ENCODE measurements around the gene CPSF4.
"Not testable (repeated sequence)": the region's sequence is repeated elsewhere in the genome, so short reads cannot be mapped to it uniquely, and the experiment has no call there.

The CPSF4 gene

GRCh38 chr7:99493823-99494222, 55.1 kb downstream of the CPSF4 start:
- DNase-seq (ENCODE audit: low spot score) = no peak

GRCh38 chr7:99497766-99498545, 59.2 kb downstream of the CPSF4 start:
- DNase-seq (ENCODE audit: low spot score) = no peak

DNA sequence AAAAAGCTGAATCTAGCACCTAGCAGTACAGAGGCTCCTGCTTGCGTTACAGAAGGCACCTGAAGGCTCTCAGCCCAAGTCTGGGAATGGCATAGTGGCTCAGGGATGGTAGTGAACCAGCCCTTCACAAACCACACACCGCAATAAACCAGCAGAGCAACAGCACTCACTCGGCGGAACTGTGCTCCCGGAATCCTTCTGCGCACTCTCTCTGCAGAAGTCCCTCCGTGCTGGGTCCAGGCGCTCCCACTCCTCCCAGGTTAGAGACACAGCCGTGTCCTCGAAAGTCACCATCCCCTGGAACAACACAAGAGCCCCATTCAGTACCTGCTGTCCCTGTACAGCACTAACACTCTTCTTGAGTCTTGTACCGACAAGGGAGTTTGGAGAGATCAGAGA, 59.8 kb downstream of the CPSF4 start:
- no peak for DNase-seq (ENCODE audit: low spot score)

DNA sequence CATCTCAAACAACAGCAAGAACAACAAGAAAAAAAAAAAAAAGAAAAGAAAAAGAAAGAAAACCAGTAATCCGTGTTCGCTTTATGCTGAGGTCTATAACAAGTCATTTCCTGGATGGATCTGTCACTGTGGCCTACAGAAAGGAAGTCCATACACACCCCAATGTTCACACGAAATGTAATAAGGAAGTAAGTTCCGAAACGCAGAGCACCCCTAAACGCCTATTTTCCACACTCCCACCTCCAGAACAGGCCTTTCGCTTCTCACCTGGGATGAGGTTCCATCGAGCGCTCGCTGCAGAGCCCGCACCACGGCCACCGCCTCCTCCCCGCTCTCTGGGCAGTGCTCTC, 60.6 kb downstream of the CPSF4 start:
- DNase-seq (ENCODE audit: low spot score) = no peak

DNA sequence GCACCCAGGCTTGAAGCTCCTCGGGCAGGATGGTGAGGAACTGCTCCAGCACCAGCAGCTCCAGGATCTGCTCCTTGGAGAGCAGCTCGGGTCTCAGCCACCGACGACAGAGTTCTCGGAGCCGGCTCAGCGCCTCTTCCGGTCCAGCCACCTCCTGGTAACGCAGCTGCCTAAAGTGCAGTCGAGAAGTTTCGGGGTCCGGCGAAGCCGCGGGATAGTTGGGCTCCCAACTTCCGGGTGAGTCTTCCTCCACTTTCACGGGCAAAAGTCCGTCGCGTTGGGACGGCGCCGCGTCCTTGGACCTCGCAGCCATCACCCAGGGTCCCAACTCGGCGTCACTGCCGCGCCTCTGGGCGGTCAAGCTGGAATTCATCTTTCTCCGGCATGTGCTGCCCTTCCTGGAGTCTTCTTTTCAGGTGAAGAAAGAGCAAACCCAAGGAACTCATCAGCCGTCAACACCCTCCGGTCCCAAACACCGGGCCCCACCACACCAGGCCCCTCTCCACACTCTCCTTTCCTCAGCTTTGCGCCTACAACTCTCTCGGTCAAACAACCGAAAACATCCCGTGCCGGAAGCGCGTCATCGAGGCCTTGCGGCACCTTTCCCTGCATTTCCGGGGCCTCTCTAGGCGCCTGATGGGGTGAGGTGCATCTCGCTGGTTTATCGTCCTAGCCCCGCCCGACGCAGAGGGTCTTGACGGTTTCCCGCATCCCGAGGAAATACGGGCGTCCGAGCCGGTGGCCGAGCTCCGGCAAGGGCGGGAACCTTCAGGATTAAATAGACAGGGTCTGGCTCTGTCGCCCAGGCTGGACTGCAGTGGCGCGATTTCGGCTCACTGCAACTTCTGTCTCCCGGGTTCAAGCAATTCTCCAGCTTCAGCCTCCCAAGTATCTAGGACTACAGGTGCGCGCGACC, 61.2 kb downstream of the CPSF4 start, which contains the start of gene ZNF394:
Gene ZNF394, minus strand, starts transcription at position 561 of the 916 bp plus-strand sequence. Its CDS starts 188 bp downstream, at position 373.
- DNase-seq (ENCODE audit: low spot score) = peak; percentile 93

DNA sequence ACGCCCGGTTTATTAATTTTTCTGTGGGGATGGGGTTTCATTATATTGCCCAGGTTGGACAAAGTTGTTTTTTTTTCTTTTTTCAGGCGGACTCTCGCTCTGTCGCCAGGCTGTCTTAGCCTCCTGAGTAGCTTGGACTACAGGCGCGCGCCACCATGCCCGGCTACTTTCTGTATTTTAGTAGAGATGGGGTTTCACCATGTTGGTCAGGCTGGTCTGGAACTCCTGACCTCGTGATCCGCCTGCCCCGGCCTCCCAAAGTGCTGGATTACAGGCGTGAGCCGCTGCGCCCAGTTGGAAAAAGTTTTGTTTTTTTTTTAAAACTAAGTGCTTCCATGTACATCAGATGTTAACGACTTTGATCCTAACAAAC, 61.9 kb downstream of the CPSF4 start:
- DNase-seq (ENCODE audit: low spot score) = no peak

DNA sequence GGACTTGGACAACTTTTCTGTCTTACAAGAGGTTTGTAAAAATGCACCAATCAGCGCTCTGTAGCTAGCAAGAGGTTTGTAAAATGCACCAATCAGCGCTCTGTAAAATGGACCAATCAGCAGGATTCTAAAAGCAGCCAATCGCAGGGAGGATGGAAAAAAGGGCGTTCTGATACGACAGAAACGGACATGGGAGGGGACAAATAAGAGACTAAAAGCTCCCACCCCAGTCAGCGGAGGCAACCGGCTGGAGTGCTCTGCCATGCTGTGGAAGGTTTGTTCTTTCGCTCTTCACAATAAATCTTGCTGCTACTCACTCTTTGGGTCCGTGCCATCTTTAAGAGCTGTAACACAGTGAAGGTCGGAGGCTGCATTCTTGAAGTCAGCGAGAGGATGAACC, 62.5 kb downstream of the CPSF4 start:
- DNase-seq (ENCODE audit: low spot score) = not testable (repeated sequence)

GRCh38 chr7:99504281-99504602, 65.5 kb downstream of the CPSF4 start:
- no peak for DNase-seq (ENCODE audit: low spot score)

DNA sequence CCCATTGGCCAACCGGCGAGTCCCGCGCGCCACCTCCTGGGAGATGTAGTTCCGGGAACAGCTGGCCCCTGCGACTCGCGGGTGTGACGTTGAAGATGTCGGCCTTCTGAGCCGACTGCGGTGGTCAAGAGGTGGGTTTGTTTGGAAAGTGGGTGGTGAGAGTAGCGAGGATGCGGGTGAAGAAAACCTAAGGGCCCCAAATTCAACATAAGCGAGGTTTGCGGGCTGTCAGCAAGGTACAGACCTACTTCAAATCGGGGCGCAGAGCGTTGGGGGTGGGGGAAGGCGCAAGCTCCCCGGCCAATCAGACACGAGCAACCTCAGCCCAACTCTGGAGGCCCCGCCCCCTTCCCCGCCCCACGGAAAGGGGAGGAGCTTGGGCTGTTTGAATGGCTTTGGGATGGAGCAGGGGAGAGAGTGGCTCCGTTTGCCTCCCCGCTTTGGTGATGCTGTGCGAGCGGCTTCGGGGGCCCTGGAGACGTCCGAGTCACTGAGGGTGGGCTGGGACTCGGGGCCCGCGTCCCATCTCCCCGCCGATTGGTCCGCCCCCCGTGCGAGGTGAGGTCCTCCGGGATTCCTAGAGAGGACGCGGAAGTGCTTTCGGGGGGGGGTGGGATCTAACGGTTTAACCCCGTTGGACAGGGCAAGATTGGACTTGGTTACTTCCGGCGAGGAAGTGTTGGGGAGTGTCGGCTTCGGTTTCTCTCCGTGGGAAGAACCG, 66.0 kb downstream of the CPSF4 start, which contains the start of gene ZKSCAN5:
Gene ZKSCAN5, plus strand, starts transcription at position 60 of the 721 bp plus-strand sequence. CDS start 1,383 bp downstream, outside the sequence.
- peak; percentile 100 for DNase-seq (ENCODE audit: low spot score)

DNA sequence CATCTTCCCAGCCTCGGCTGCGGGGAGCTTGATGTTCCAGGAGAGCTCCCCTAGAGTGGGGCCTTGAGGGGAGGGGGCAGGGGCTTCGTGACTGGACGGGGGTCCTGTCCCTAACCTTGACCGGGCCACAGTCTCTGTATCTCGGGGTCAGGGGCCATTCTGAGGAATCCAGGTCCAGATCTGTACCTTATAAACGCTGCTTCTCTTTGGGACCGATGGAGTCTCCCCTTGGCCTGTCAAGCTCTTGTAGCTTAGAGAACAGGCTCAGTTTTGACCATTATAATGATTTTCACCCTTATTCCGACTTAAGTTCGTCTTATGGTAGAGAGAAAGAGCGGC, 66.5 kb downstream of the CPSF4 start:
- DNase-seq (ENCODE audit: low spot score) = no peak

Data from LoVo (cell line).